ENCODE data around the gene MAP4.

MAP4 gene

DNA sequence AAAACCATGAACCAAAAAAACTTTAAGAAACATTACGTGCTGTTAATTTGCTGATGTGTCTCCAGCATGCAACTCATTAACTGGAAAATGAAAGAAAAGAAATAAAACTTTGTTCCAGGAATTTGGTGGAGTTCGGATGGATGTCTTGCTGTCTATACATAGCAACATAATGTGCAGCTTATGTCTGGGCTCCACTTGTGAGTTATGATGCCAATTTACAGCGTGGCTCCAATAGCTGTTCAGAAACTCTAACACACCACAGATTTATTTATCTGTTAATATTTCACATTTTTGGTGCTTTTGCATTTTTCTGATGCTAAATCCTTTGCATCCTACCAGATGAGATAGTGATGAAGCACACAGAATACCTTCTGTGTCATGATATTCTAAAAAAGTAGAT is 45.1 kb downstream of the MAP4 start:
- DNase-seq (ENCODE audit: low spot score): no peak

DNA sequence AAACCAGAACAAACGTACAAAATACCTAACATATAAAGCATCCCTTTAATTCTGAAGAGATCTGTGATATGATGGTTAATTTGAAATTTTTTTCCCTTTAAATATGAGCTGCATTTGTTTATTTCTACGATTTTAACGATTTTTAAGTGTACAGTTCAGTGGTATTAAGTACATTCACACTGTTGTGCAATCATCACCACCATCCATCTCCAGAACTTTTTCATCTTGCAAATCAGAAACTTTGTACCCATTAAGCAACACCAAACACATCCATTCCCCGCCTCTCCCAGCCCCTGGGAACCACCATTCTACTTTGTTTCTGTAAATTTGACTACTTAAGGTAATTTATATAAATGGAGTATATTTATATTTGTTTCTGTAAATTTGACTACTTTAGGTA is 51.5 kb downstream of the MAP4 start:
- DNase-seq (ENCODE audit: low spot score): no peak

DNA sequence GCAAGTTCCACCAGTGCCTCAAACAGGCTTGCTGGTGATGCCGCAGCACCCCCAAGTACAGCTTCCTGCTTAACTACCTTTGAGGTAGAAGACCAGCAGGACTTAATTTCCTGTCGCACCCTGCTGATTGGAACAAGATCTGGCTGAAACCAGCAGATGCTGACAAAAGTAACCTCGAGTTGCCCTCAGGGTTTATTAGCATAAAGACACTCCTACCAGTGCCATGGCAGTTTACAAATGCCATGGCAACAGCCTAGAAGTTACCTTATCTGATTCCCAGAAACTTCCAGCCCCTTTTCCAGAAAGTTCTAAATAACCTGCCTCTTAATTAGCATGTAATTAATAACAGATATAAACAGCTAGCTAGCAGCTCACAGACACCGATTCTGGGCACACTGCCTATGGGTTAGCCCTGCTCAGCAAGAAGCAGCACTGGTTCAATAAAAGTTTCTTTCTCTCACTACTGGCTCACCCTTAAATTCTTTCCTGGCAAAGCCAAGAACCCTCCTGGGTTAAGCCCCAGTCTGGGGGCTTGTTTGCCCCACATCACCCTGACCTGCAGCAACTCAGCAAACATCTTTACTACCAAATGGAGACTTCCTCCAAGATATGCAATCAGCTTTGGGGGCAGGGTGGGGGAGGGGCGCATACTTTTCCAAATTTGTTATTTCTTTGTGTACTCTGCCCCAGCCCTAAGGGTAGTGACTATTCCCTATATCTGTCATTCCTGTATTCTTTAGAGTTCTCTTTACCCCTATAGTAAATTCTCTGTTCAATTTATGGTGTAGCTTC is 54.2 kb downstream of the MAP4 start:
- no peak for DNase-seq (ENCODE audit: low spot score)

- no peak for DNase-seq (ENCODE audit: low spot score)
Measured at GRCh38 chr3:47961036-47961435, 55.2 kb downstream of the MAP4 start.

- no peak for DNase-seq (ENCODE audit: low spot score)
Measured at GRCh38 chr3:47956521-47956920, 59.7 kb downstream of the MAP4 start.

- peak; percentile 85 for DNase-seq (ENCODE audit: low spot score)
Measured at GRCh38 chr3:47954567-47954966, 61.6 kb downstream of the MAP4 start.

DNA sequence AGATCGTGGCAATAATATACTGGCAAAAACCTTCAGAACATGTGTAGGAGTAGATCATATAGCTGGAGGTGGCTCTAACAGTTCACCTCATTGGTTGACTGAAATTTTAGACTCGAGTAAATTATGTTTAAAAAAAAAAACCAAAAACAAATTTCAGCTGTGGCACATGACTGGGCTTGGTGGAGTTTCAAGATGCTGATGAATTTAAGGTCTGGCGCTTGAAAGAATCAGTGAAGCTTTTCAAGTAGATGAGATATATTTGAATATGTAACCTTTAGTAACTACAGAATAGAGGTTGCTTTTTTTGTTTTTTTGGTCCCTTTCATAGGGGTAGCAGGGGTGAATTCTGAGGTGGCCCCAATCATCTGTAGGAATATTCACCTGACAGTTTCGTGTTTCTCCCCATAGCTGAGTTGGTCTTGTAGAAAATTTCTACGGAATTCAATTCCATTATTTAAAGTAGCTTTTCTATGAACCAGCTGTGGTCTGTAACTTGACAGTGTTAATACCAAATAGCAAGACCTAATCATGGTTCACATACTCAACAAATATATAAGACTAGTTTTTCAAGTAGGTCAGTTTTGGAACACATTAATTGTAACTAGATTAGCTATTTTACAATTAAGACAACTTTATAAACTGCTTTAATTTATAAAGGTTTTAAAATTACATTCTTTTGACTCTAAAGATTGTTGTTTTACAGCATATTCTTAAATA is 65.6 kb downstream of the MAP4 start:
- DNase-seq (ENCODE audit: low spot score): no peak

GRCh38 chr3:47949979-47950378 is 66.2 kb downstream of the MAP4 start:
- no peak for DNase-seq (ENCODE audit: low spot score)

GRCh38 chr3:47940232-47940631 is 76.0 kb downstream of the MAP4 start:
- DNase-seq (ENCODE audit: low spot score): no peak

- DNase-seq (ENCODE audit: low spot score): no peak
Measured at GRCh38 chr3:47932421-47932820, 83.8 kb downstream of the MAP4 start.

- no peak for DNase-seq (ENCODE audit: low spot score)
Measured at GRCh38 chr3:47930979-47931378, 85.2 kb downstream of the MAP4 start.

GRCh38 chr3:47916696-47917095 is 99.5 kb downstream of the MAP4 start:
- DNase-seq (ENCODE audit: low spot score): no peak

DNA sequence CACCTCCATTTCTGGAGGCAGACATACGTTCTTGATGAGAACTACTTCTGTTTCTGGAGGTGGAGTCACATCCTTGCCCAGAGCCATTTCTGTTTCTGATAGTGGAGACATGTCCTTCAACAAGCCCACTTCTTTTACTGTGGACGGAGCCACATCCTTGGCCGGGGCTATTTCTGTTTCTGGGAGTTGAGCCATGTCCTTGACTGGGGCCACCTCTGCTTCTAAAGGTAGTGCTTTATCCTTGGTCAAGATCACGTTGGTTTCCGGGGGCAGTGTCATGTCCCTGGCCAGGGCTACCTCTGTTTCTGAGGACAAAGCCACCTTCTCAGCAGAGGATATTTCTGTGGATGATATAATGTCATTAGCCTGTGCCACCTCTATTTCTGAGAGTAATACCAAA is 100.0 kb downstream of the MAP4 start:
- no peak for DNase-seq (ENCODE audit: low spot score)

DNA sequence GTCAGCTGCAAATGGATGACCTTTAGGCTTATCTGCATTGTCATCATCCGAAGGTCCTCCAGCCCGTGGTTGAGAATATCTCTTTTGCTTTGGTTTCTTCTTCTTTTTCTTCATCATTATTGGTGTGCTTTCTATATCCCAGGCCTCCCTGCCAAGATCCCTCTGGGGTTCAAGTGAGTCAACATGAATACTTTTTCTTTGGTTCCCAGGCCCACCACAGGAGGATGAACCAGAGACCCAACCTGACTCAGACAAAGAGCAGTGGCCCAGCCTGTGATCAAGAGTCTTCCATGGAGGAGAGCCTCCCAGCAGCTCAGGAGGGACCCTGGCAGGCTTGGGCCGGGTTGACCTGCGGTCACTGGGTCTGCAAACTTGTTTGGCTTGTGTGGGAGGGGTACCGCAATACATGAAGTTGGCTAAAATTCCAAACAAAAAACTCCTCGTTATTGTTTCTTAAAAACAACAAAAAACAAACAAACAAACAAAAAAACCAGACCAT is 104.2 kb downstream of the MAP4 start:
- no peak for DNase-seq (ENCODE audit: low spot score)

DNA sequence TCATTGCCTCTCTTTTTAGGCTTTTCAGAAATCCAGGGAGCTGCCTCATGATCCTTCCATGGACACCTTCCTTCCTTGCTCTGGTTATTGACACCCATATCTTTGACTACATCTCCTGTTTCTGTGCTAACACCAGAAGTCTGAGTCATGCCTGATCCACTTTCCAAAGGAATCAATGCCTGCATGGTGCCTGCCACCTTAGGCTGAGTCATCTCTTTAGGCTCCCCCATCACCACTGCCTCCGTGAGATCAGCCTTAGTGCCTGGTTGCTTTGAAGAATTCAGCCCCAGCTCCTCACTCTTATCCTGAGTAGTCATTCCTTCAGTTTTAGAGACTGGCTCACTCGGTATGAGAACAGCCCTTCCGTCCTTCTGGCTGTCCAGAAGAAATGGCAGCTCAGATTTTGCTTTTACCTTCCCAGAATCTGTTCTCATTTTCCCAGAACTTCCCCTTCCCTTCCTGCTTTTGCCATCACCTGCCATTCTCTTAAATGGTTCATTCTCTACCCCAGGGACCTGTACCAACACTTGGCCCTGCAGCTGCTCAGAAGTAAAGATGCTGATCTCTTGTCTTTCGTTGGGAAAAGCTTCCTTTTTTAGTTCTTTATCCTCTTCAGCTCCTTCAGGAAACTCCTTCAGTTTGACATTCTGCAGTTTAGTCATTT is 105.3 kb downstream of the MAP4 start:
- no peak for DNase-seq (ENCODE audit: low spot score)

DNA sequence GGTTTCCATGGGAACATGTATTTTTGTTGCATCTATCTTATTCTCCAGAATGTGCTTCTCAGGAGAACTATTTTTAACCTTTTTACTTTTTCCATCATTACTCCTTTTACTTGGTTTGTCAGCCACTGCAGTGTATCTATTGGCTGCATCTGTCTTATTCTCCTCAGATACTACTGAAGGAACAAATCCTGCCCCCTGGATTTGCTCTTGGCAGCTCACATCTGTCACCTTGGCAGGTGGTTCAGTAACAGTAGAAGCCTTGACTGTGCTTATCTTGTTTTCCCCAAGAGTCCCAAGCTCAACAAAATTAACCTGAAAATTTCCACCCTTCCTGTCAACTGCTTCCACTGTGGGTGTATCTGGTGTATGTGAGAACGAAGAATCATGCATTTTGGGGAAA is 106.0 kb downstream of the MAP4 start:
- DNase-seq (ENCODE audit: low spot score): no peak

DNA sequence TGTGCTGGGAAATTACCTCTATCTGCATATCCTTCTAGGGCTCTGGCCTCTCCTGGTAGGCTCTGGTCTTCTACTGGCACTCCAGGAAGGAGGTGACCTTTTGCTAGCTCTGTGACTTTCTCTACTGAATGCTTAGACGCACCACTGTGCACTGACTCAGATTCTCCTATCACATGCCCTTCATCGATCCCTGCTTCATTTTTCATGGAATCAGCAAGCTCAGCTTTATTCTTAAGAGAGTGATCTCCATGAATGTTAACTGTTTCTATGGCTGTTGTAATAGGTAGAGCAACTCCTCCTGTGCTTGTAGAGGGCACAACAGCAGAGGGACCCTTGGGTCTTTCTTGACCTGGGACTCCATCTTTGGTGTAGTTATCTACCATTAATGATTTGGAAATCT is 106.6 kb downstream of the MAP4 start:
- DNase-seq (ENCODE audit: low spot score): no peak

- DNase-seq (ENCODE audit: low spot score): no peak
Measured at GRCh38 chr3:47908744-47909143, 107.5 kb downstream of the MAP4 start.

DNA sequence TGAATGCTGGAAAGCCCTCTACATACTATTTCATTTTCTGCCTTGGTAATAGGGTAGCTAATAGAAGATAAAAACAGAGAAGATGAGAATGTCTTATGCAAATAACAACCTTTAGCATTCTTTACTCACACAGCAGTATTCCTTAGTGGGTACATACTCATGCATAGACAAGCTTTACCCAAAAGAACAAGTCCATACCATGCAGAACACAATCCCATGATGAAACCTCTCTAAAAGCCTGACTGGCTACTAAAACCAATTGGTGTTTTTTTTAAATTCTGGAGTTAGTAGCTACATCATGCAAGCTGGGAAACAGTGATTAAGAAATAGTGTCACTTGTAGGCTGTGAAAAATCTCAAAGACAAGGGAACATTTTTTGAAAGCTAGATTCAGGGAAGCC is 108.4 kb downstream of the MAP4 start:
- DNase-seq (ENCODE audit: low spot score): no peak

DNA sequence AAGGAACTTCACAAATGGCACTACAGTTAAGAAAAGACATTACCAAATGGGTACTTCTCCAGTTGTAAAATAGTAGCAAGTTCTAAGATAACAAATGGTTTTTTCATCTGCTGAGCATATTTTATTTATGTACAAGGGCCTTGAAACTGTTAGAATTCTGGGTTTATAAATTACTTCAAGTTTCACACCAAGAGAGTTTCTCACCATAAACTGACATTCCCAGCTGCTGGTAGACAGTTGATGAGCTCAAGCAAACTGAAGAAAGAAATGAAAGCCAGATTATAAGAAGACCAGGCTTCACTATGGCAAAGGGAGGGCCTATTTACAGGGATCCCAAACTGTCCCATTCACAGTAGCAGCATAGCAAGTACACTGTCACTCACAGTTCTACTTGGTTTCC is 113.5 kb downstream of the MAP4 start:
- no peak for DNase-seq (ENCODE audit: low spot score)

- DNase-seq (ENCODE audit: low spot score): no peak
Measured at GRCh38 chr3:47901280-47901833, 114.9 kb downstream of the MAP4 start.

DNA sequence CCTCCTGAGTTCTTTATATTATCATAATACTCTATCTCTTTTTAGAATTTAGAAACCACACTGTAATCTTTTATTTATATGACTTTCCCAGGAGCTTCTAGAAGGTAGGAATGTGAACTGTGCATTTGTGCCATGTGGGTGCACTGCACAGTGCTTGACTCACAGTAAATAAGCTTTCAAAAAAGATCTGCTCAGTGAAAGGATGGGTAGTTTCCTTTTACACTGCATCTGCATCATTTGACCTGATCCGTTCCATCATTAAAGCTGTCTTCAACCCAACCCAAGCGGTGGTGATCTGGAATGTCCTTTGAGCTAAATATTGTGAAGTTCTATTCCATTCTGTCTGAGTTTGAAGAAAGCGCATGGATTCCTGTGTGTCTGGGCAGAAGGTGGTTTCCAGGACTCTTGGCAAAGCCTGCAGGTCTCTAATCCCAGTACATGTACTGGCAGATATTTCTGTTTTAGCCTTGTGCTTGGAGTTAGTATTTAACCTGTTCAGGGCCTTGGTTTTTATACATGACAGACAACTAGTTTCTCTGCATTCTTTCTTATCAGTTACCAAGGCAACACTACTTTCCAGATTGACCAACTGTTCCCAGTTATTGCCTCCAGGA is 116.6 kb downstream of the MAP4 start:
- no peak for DNase-seq (ENCODE audit: low spot score)
